Thoracic aorta (tissue), 2 donors: ENCODE data around the gene COA1. TPM values are rescaled to one million over a fixed set of nuclear protein-coding genes. Genes with fewer than 3 reads are reported as not detected.

Experiments used
- ATAC-seq: fragments of 150-250 bp; one replicate; pipeline ENCODE4 v1.8.0; 2017; ENCODE audit warnings: low read depth; ENCODE audit not compliant: insufficient number of reproducible peaks, low FRiP score
- DNase-seq: peaks from one replicate; pipeline ENCODE4 v3.0.0-alpha.2; 2020; ENCODE audit warnings: low spot score
- H3K27ac ChIP-seq, 2 donors: fragments of 200-600 bp; sonication (generic); 1 replicate in 1 of 2; 2 replicates in 1 of 2; pipeline ENCODE4 v1.5.1; 2016; ENCODE audit warnings: mild to moderate bottlenecking in 2 of 2, moderate library complexity in 2 of 2
- H3K27me3 ChIP-seq: fragments of 200-600 bp; sonication (generic); replicated peaks from 2 replicates; pipeline ENCODE4 v1.6.0; 2016; ENCODE audit warnings: mild to moderate bottlenecking; ENCODE audit not compliant: insufficient read depth
- H3K36me3 ChIP-seq: fragments of 200-600 bp; sonication (generic); one replicate; pipeline ENCODE4 v1.5.1; 2016
- H3K4me1 ChIP-seq, 2 donors: fragments of 200-600 bp; sonication (generic); 1 replicate in 1 of 2; 2 replicates in 1 of 2; pipeline versions ENCODE4 v1.5.1 to v1.6.0; 2016; ENCODE audit warnings: low read depth in 2 of 2, mild to moderate bottlenecking in 1 of 2; ENCODE audit not compliant: control insufficient read depth in 1 of 2
- H3K4me3 ChIP-seq: fragments of 200-600 bp; sonication (generic); 2 replicates; pipeline ENCODE4 v1.5.1; 2016; ENCODE audit warnings: mild to moderate bottlenecking
- H3K9me3 ChIP-seq: fragments of 200-600 bp; sonication (generic); 2 replicates; pipeline ENCODE4 v1.5.1; 2016
- total RNA-seq, 2 donors: library from RNA; depleted of rRNA; stranded (reverse); fragments of >200 nt; gene quantifications; one replicate each; pipeline versions ENCODE4 v1.1.0 to v1.2.3, GENCODE V29; 2016
- TF ChIP-seq, protein P1 (sequence below): fragments of 200-600 bp; sonication (generic); IDR thresholded peaks from one replicate; pipeline ENCODE4 v1.5.1; 2019; ENCODE audit warnings: antibody characterized with exemption

Gene COA1
- total RNA-seq, 2 donors from 2014 or later: 39.9 to 77.4 TPM

DNA sequence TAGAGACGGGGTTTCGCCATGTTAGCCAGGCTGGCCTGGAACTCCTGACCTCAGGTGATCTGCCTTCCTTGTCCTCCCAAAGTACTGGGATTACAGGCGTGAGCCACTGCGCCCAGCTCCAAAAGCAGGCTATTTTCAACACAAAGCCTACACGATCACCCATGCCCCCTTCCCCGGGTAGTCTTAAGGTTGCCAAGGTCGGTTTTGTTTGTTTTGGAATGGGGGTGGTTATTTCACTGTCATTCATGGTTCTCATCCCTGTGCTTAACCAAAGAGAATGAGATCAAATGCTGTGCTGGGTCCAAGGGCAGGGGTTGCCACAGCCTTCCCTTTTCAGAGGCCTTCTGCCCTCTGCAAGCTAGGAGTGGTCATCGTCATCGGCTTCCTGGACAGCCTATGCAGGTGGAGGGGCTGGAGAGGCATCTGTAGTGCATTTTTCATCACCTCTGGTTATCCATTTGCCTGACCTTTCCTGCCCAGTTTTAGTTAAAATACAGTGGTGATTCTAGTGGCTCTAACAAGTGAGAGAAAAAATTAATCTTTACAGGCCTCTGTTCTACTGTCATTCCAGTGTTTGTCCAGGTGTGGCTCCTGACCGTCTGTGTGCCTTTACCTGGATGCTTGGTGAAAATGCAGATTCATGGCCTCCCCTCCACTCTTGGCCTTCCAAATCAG, 40.6 kb upstream of the COA1 start:
- DNase-seq: no peak
- H3K27me3 ChIP-seq: no peaks in the 10 kb centered on the region
- H3K9me3 ChIP-seq: no peaks in the 10 kb centered on the region
- H3K4me1 ChIP-seq: peaks cover 2 to 5% of the 10 kb centered on the region in 2 donors
- H3K36me3 ChIP-seq: peaks cover 6% of the 10 kb centered on the region
- TF ChIP-seq, protein P1, sequence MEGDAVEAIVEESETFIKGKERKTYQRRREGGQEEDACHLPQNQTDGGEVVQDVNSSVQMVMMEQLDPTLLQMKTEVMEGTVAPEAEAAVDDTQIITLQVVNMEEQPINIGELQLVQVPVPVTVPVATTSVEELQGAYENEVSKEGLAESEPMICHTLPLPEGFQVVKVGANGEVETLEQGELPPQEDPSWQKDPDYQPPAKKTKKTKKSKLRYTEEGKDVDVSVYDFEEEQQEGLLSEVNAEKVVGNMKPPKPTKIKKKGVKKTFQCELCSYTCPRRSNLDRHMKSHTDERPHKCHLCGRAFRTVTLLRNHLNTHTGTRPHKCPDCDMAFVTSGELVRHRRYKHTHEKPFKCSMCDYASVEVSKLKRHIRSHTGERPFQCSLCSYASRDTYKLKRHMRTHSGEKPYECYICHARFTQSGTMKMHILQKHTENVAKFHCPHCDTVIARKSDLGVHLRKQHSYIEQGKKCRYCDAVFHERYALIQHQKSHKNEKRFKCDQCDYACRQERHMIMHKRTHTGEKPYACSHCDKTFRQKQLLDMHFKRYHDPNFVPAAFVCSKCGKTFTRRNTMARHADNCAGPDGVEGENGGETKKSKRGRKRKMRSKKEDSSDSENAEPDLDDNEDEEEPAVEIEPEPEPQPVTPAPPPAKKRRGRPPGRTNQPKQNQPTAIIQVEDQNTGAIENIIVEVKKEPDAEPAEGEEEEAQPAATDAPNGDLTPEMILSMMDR: no peak
- no peak overlapping the region for H3K4me3 ChIP-seq
- no peak for ATAC-seq
- H3K27ac ChIP-seq: no peak overlapping the region

DNA sequence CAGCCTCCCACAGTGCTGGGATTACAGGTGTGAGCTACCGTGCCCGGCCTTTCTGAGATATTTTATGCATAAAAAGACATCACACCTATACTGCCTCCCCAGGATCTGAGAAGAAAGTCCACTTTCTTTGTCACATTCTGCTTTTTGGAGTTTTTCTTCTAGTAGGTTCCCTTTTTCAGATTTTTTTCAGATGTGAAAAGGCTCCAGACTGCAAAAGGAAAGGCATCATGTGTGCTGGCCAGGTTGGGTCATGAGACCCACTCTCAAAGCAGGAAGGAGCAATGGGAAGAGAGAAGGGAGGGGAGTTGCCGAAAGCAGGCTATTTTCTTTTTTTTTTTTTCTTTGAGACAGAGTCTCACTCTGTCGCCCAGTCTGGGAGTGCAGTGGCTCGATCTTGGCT, 40.0 kb upstream of the COA1 start:
- Histone ChIP-seq H3K27me3 (no peaks in the 10 kb centered on the region), H3K27ac (no peak overlapping the region), H3K4me3 (no peak overlapping the region), H3K36me3 (peaks cover 6% of the 10 kb centered on the region), H3K4me1 (peaks cover 9 to 12% of the 10 kb centered on the region in 2 donors), H3K9me3 (no peaks in the 10 kb centered on the region)
- TF ChIP-seq, protein P1: no peak
- ATAC-seq (no peak), DNase-seq (no peak)

GRCh38 chr7:43768887-43769272, 39.6 kb upstream of the COA1 start:
- Histone ChIP-seq H3K27me3 (no peaks in the 10 kb centered on the region), H3K36me3 (peaks cover 6% of the 10 kb centered on the region), H3K27ac (no peak overlapping the region), H3K4me3 (no peak overlapping the region), H3K9me3 (no peaks in the 10 kb centered on the region), H3K4me1 (peaks cover 12 to 16% of the 10 kb centered on the region in 2 donors)
- TF ChIP-seq, protein P1: no peak
- no peak for ATAC-seq
- no peak for DNase-seq

GRCh38 chr7:43768201-43768886, 39.0 kb upstream of the COA1 start:
- Histone ChIP-seq H3K36me3 (peaks cover 6% of the 10 kb centered on the region), H3K27me3 (no peaks in the 10 kb centered on the region), H3K4me1 (peaks cover 14 to 21% of the 10 kb centered on the region in 2 donors), H3K27ac (no peak overlapping the region), H3K4me3 (no peak overlapping the region), H3K9me3 (no peaks in the 10 kb centered on the region)
- TF ChIP-seq, protein P1: no peak
- ATAC-seq (no peak), DNase-seq (no peak)

- DNase-seq (no peak), ATAC-seq (no peak)
- Histone ChIP-seq H3K27me3 (no peaks in the 10 kb centered on the region), H3K4me3 (no peak overlapping the region), H3K9me3 (no peaks in the 10 kb centered on the region), H3K36me3 (peaks cover 5% of the 10 kb centered on the region), H3K4me1 (peaks cover 21 to 24% of the 10 kb centered on the region in 2 donors), H3K27ac (no peak overlapping the region)
- TF ChIP-seq, protein P1: no peak
Measured at GRCh38 chr7:43767311-43767710, 38.0 kb upstream of the COA1 start.
